GM18868 (cell line): ENCODE measurements around the gene CLSTN1.
A peak's percentile ranks its signal among the peaks of the same experiment; 100 is the strongest.

Experiments used
- ATAC-seq: cut with Tn5 transposase; IDR thresholded peaks from one replicate; pipeline ENCODE4 v1.9.1; 2021; ENCODE audit warnings: mild to moderate bottlenecking, moderate library complexity; ENCODE audit not compliant: unreplicated experiment

Gene CLSTN1

GRCh38 chr1:9732123-9732971 lies 91.4 kb downstream of the CLSTN1 start:
- no peak for ATAC-seq

- no peak for ATAC-seq
Measured at GRCh38 chr1:9731561-9731960, 92.2 kb downstream of the CLSTN1 start.

GRCh38 chr1:9731051-9731537 lies 92.7 kb downstream of the CLSTN1 start:
- no peak for ATAC-seq

GRCh38 chr1:9730096-9730901 lies 93.5 kb downstream of the CLSTN1 start:
- ATAC-seq = no peak

GRCh38 chr1:9729523-9729922 lies 94.2 kb downstream of the CLSTN1 start:
- no peak for ATAC-seq

- no peak for ATAC-seq
Measured at GRCh38 chr1:9728451-9729295, 95.1 kb downstream of the CLSTN1 start.

GRCh38 chr1:9726905-9727595 lies 96.7 kb downstream of the CLSTN1 start:
- ATAC-seq = no peak

- ATAC-seq = no peak
Measured at GRCh38 chr1:9726406-9726805, 97.4 kb downstream of the CLSTN1 start.

- ATAC-seq = peak; percentile 40
Measured at GRCh38 chr1:9724706-9725476, 98.9 kb downstream of the CLSTN1 start.

GRCh38 chr1:9723926-9724325 lies 99.8 kb downstream of the CLSTN1 start:
- ATAC-seq = no peak

- ATAC-seq = no peak
Measured at GRCh38 chr1:9723068-9723805, 100.5 kb downstream of the CLSTN1 start.

- no peak for ATAC-seq
Measured at GRCh38 chr1:9722378-9722749, 101.4 kb downstream of the CLSTN1 start.

- no peak for ATAC-seq
Measured at GRCh38 chr1:9721606-9722377, 102.0 kb downstream of the CLSTN1 start.

- ATAC-seq = no peak
Measured at GRCh38 chr1:9720785-9721605, 102.8 kb downstream of the CLSTN1 start.

GRCh38 chr1:9719978-9720722 lies 103.6 kb downstream of the CLSTN1 start:
- no peak for ATAC-seq

- no peak for ATAC-seq
Measured at GRCh38 chr1:9718006-9718680, 105.6 kb downstream of the CLSTN1 start.
